HG02885 (cell line): ENCODE results near the gene NADK.

ENCODE experiments used
- ATAC-seq: cut with Tn5 transposase; IDR thresholded peaks from one replicate; pipeline ENCODE4 v1.9.1; 2021; ENCODE audit warnings: mild to moderate bottlenecking; ENCODE audit not compliant: unreplicated experiment, poor library complexity

Gene NADK

GRCh38 chr1:1788136-1788535 is 9.9 kb upstream of the NADK start:
- ATAC-seq = no peak

- no peak for ATAC-seq
Observed at GRCh38 chr1:1786836-1787605, 8.8 kb upstream of the NADK start.

- no peak for ATAC-seq
Observed at GRCh38 chr1:1785666-1786065, 7.4 kb upstream of the NADK start.

- ATAC-seq = no peak
Observed at GRCh38 chr1:1784933-1785332, 6.7 kb upstream of the NADK start.

DNA sequence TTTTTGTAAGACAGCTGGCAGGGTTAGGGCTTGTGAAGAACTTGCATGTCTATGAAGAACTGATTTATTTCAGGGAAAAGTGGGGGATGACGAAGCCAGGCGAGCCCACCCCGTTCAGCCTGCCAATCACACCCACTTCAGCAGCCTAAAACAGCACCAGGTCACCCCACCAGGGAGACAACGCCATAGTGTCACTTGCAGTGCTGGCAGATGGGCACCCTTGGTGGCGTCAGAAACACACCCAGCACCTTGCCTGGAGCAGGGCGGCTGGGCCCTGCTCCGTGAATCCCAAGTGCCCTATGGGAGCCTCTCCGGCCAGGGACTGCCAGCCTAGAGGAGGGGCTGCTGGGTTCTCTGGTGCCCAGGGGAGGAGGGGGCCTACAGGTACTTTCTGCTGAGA is 5.0 kb upstream of the NADK start:
- ATAC-seq = no peak

DNA sequence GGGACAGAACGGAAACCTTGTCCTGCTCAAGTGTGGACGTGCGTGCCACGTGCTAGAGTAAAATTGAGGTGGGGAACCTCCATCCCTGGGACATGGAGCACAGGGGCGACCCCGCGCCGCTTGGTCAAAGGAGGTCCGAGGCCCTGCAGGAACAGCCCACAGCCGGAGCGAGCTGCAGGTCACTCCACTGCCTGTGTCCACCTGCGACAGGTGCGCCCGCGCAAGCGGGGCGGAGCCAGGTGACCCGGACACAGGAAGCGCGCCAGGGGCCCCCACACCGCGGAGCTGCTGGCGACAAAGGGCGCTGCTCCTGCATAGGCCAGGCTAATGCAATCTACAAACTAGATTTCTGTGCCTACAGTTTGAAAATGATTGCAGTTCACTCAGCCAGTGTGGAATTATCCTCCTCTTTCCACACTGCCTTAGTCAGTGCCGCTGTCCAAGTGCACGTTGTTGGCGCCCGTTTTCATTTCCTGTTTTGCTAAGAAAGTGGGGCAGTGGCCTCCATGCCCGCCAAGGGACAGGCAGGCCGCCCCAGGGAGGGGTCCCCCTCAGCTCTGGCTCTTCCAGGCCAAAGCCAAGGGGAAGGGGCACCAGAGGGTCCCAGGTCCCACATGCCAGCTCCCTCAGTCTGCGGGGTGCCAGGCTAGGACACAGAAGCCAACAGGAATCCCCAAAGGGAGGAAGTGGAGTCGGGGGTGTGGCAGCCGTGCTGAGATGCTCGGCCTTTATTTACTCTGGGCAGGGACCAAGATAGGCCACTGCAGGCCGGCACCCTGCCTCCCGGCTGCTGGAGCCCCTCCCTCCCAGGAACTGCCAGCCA is 4.3 kb upstream of the NADK start:
- ATAC-seq = no peak

- no peak for ATAC-seq
Observed at GRCh38 chr1:1781526-1781903, 3.2 kb upstream of the NADK start.

DNA sequence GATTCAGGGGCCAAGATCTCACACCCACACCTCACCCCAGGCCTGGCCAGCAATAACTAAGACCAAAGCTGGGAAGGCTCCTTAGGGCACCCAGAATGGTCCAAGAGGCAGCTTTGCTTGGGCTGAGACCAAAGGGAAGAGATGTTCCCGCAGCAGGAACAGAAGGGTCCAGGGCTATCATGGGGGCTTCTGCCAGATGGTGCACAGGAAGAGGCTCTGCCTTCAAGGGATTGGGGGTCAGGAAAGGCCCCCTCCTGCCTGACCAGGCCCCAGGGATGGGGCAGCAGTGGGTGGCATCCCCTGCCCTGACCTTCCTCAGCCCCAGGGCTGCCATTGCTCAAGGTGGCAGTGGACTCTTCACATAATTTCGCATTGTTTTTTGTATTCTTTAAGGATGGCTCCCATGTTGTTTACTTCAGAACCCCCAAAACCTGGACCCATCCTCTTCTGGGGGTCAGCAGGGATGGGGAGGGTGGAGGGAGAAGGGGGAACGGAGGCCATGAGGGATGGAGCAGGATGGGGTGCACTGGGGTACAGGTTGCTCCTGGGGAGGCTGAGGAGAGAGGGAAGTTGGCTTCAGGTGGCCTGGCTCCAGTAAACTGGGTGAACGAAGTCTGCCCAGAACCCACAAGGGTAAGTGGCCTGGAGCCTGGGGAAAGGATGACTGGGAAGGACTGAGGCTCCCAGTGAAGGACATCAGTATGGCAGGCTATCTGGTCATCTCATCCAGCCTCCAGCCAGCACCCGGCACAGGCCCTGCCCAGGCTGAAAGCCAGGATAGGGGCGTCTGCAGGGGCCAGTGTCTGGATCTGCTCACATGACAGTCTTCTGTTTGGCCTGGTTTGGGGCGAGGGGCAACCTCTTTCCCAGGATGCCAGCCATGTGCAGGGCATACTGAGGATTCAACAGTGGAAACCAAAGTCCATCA is 2.6 kb upstream of the NADK start:
- ATAC-seq = no peak

- peak; percentile 26 for ATAC-seq
Observed at GRCh38 chr1:1779691-1780597, 1.7 kb upstream of the NADK start.

DNA sequence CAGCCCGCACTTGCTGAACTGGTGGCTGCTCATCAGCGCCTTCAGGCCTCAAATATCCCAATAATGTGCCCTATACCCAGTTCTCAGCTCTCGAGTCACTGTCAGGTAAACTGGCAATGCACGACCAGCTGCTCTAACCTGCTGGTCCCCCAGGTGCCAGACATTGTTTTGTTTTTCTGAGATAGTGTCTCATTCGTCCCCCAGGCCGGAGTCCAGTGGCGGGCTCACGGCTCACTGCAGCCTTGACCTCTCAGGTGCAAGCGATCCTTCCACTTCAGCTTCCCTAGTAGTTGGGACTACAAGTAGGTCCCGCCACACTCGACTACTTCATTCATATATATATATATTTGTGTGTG is 1.0 kb upstream of the NADK start:
- ATAC-seq = no peak

GRCh38 chr1:1778663-1779319 is 521 bp upstream of the NADK start:
- peak; percentile 75 for ATAC-seq

- ATAC-seq = no peak
Observed at GRCh38 chr1:1777583-1777899, 729 bp downstream of the NADK start.

DNA sequence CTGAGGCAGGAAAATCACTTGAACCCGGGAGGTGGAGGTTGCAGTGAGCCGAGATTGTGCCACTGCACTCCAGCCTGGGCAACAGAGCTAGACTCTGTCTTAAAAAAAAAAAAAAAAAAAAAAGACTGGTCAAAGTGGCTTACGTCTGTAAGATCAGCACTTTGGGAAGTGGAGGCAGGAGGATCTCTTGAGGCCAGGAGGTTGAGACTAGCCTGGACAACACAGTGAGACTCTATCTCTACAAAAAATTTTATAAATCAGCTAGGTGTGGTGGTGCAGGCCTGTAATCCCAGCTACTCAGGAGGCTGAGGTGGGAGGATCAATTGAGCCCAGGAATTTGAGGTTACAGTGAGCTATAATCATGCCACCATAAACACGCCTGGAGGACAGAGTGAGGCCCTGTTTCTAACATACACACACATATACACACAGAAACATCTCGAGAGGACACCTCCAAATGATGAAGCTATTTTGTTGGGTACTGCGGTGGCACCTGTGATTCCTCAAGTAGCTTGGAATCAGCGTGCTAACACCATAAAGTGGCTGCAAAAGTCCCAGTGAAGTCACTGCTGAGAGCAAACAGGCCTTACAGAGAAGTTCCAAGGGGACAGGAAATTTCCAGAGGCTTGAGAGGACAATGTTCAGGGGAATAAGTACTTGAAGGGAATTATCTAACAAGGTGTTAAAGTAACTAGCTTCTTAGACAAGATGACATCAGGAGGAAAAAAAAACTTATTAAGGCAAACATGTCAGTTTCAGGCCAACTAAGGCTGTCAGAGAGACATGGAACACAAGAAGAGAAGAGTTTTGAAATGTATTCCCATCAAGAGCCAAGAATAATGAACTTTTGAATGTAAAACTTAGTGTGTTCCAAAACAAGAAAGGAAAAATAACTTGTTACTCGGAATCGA is 1.3 kb downstream of the NADK start:
- ATAC-seq = no peak

GRCh38 chr1:1775327-1776226 is 2.7 kb downstream of the NADK start:
- no peak for ATAC-seq

- no peak for ATAC-seq
Observed at GRCh38 chr1:1773874-1774273, 4.4 kb downstream of the NADK start.

- ATAC-seq = no peak
Observed at GRCh38 chr1:1771096-1771495, 7.2 kb downstream of the NADK start.

DNA sequence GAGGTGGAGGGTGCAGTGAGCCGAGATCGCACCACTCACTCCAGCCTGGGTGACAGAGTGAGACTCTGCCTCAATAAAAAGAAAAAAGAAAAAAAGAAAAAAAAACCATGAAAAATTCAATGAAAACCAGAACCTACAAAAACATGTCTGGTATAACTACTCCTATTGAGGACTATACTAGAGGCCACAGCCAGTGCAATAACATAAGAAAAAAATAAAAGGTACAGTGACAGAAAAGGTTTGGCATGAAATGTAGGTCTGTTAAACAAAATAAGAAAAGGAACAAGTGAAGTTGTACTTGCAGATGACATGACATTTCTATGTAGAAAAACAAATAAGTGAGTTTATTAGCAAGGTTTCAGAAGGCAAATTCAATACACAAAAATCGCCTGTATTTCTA is 8.2 kb downstream of the NADK start:
- no peak for ATAC-seq
